ENCODE data around the gene CSNK1D. TPM values are rescaled to one million over a fixed set of nuclear protein-coding genes. Genes with fewer than 3 reads are reported as not detected.

The CSNK1D gene
- total and polyA plus RNA-seq, 10 of the 15 experiments (the other 5 are each of a cell fraction or from before 2014, with no cell fraction given) = 5.7 to 105 (median 58.1) TPM

GRCh38 chr17:82302568-82302963 is 29.1 kb upstream of the CSNK1D start:
- Histone ChIP-seq H3K27ac (ENCODE audit: control insufficient read depth, insufficient read depth) (no peak overlapping the region), H3K27me3 (replicated peaks in 1 of 2; ENCODE audit: control insufficient read depth in 2 of 2, insufficient read depth in 2 of 2, low read length in 1 of 2) (no peaks in the 10 kb centered on the region; a peak in 1 of 4 replicates), H4K20me1 (ENCODE audit: control insufficient read depth, insufficient read depth) (no peaks in the 10 kb centered on the region), H3K4me3 (no peak overlapping the region), H3K4me2 (ENCODE audit: control insufficient read depth, insufficient read depth) (peak overlapping the region; percentile 77), H3K9ac (ENCODE audit: control insufficient read depth, insufficient read depth, low read length) (0 out of 2 replicates have a peak overlapping the region, but pooled peaks have one; percentile 11), H3K9me3 (replicated peaks; ENCODE audit: control insufficient read depth, insufficient read depth, low read length) (no peaks in the 10 kb centered on the region), H3K4me1 (ENCODE audit: control insufficient read depth, insufficient read depth, low read length) (peaks cover 31% of the 10 kb centered on the region), H3K79me2 (ENCODE audit: control insufficient read depth, insufficient read depth, low read length) (no peaks in the 10 kb centered on the region), H3K36me3 (ENCODE audit: control insufficient read depth in 2 of 2, insufficient read depth in 2 of 2, low read length in 1 of 2) (no peaks in the 10 kb centered on the region), H2AFZ (ENCODE audit: control insufficient read depth, low read depth, low read length) (peak overlapping the region; percentile 51)
- ATAC-seq (no peak), FAIRE-seq (no peak), DNase-seq (ENCODE audit: low read depth, low spot score) (no peak)
- in situ Hi-C loops (cut with MboI) (no loop called here), intact Hi-C loops (cut with micrococcal nuclease; ENCODE audit: unreplicated experiment) (loop anchor here (1.0 kb wide), 1 partner anchor 19 kb away; no protein-coding TSS in a partner anchor)
- WGBS (ENCODE audit: insufficient coverage, insufficient replicate concordance, low lambda C conversion rate, missing lambda C conversion rate) = 63% methylated on average over 15 of the region's 15 CpGs
- ChIA-PET SMC1A (ENCODE audit: uncharacterized antibody, unreplicated experiment) (interaction anchor here (1.2 to 5.1 kb wide), 7 partner anchors 14 to 93 kb away, joined by 3 to 42 read pairs (median 5); partner anchors contain the start of gene CD7), RAD21 (ENCODE audit: unreplicated experiment) (interaction anchor here (0.9 to 7.9 kb wide), 8 partner anchors 10 to 97 kb away, joined by 3 to 77 read pairs (median 6); partner anchors contain the start of gene CD7), CTCF (interaction anchor here (1.2 to 8.7 kb wide), 8 partner anchors 10 to 122 kb away, joined by 3 to 94 read pairs (median 11); no protein-coding TSS in a partner anchor), POLR2A (interaction anchor here (1.3 to 4.0 kb wide), 8 partner anchors 9 to 117 kb away, joined by 3 to 32 read pairs (median 6); partner anchors contain the start of genes CSNK1D and SLC16A3)
- BruUV-seq (replicated peaks) = no TSS peak
- TF ChIP-seq MAX (IDR thresholded peaks at IDR 0.05; ENCODE audit: low read depth, low read length) = no peak
- no peak for TF ChIP-seq TCF7 (IDR thresholded peaks at IDR 0.05; ENCODE audit: borderline replicate concordance)
- no peak for TF ChIP-seq CBFB (IDR thresholded peaks at IDR 0.05; ENCODE audit: low read depth)
- no peak for TF ChIP-seq ATF2 (IDR thresholded peaks at IDR 0.05; ENCODE audit: low read length)
- no peak for TF ChIP-seq STAT3 (IDR thresholded peaks at IDR 0.05; ENCODE audit: low read depth, low read length)
- no peak for TF ChIP-seq E2F8 (IDR thresholded peaks at IDR 0.05; ENCODE audit: low read depth, partially characterized antibody)
- TF ChIP-seq ASH2L (IDR thresholded peaks at IDR 0.05; ENCODE audit: borderline replicate concordance, low read depth) = no peak
- no peak for TF ChIP-seq CHD4 (IDR thresholded peaks at IDR 0.05)
- TF ChIP-seq BHLHE40 (IDR thresholded peaks at IDR 0.05; ENCODE audit: borderline replicate concordance in 1 of 2, low read depth in 2 of 2, low read length in 1 of 2) = 0 out of 4 replicates have a peak, but pooled peaks of 1 of the 2 experiments have one; percentile 0
- peak; percentile 26; the same call in 1 of the 2 replicates for TF ChIP-seq ZNF687 (IDR thresholded peaks at IDR 0.05)
- TF ChIP-seq HCFC1 (IDR thresholded peaks at IDR 0.05; ENCODE audit: low read length) = no peak
- TF ChIP-seq YY1 (IDR thresholded peaks at IDR 0.05; ENCODE audit: low read depth, low read length) = no peak
- no peak for TF ChIP-seq PBX3 (IDR thresholded peaks at IDR 0.05; ENCODE audit: insufficient replicate concordance, low read depth, low read length)

All from GM12878 (cell line).